Ectodermal cell (in vitro differentiated cells): Measurements from ENCODE around the gene ANXA9.

Experiments used
- H3K27ac ChIP-seq: 2 replicates; pipeline ENCODE4 v1.7.0; 2013; ENCODE audit warnings: mild to moderate bottlenecking, low read depth, low read length; ENCODE audit not compliant: insufficient read depth, poor library complexity, severe bottlenecking
- H3K27me3 ChIP-seq: 2 replicates; pipeline ENCODE4 v1.7.0; 2013; ENCODE audit warnings: mild to moderate bottlenecking, low read length; ENCODE audit not compliant: insufficient read depth, control insufficient read depth, poor library complexity, severe bottlenecking
- H3K36me3 ChIP-seq: one replicate; pipeline ENCODE4 v1.7.0; 2013; ENCODE audit warnings: low read length; ENCODE audit not compliant: control insufficient read depth, insufficient read depth
- H3K4me1 ChIP-seq: one replicate; pipeline ENCODE4 v1.7.0; 2013; ENCODE audit warnings: low read length; ENCODE audit not compliant: control insufficient read depth, insufficient read depth
- H3K4me3 ChIP-seq: 2 replicates; pipeline ENCODE4 v1.7.0; 2013; ENCODE audit warnings: low read depth, low read length, control low read depth; ENCODE audit not compliant: insufficient read depth
- H3K9me3 ChIP-seq: 2 replicates; pipeline ENCODE4 v1.7.0; 2013; ENCODE audit warnings: mild to moderate bottlenecking, low read length, moderate library complexity; ENCODE audit not compliant: control insufficient read depth
- WGBS, 2 experiments: methylation state at CpG; one replicate each; pipeline ENCODE4 v1.1.7; 2013; ENCODE audit warnings: missing lambda C conversion rate in 2 of 2; 5-methylcytosine and 5-hydroxymethylcytosine counted together

The ANXA9 gene

DNA sequence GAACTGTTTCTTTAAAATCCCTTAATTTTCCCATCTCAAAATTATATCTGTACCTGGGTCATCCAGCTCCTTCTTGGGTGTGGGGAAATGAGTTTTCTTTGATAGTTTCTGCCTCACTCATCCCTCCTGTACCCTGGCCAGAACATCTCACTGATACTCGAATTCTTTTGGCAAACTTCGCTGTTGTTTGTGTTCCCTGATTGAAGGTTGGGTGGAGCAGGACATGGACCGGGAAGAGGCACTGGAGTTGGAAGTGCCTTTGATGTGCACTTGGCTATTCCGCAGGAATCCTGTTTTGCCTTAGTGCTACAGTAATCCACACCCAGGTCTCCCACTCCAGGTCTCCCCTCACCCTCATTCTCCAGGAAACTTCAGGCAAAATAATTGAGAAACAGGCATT, 13.4 kb downstream of the ANXA9 start:
- H3K27ac ChIP-seq = no peak overlapping the region
- no peaks in the 10 kb centered on the region for H3K36me3 ChIP-seq
- peaks cover 4% of the 10 kb centered on the region for H3K4me1 ChIP-seq
- H3K27me3 ChIP-seq = no peaks in the 10 kb centered on the region
- WGBS, 2 experiments = 85 to 87% methylated on average over 4 of the region's 4 CpGs
- H3K9me3 ChIP-seq = no peaks in the 10 kb centered on the region
- H3K4me3 ChIP-seq = no peak overlapping the region

GRCh38 chr1:150995896-150996295, 13.8 kb downstream of the ANXA9 start:
- Histone ChIP-seq H3K4me1 (peaks cover 4% of the 10 kb centered on the region), H3K4me3 (no peak overlapping the region), H3K36me3 (no peaks in the 10 kb centered on the region), H3K9me3 (no peaks in the 10 kb centered on the region), H3K27me3 (no peaks in the 10 kb centered on the region), H3K27ac (no peak overlapping the region)
- WGBS, 2 experiments = 34 to 39% methylated on average over 9 of the region's 9 CpGs

DNA sequence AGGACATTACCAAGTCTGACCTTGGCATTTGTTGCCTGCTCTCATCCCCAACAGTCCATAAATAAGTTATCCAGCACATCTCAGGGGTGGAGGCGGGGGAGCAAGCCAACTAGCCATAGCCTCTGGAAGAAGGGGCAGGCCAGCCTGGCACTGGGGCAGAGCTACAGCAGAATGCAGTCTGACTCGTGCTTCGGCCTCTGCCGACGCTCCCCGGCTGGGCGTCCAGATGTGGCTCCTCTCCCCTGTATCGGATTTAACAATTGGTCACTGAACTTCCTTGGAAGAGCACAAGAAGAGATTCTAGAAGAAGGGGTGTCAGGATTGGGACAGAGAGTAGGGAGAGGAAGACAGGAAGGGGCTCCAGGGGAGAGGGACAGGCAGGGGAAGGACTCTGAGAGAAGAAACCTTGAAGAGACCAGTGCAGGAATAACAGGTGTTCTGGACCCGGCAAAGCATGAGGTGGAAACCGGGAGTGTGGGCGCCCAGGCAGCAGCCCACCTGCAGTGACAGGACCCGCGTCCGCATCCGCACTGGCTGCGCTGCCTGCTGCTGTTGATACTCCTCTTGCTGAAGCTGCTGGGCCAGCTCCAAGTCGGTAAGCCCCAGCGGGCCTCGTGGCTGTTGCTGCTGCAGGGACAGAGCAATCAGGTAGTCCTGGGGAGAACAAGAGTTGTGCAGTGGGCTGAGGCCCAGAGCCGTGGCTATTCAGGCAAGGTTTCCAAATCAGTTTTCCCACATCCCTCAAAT, 15.2 kb downstream of the ANXA9 start:
- Histone ChIP-seq H3K9me3 (no peaks in the 10 kb centered on the region), H3K27ac (no peak overlapping the region), H3K36me3 (no peaks in the 10 kb centered on the region), H3K4me3 (no peak overlapping the region), H3K4me1 (peaks cover 4% of the 10 kb centered on the region), H3K27me3 (no peaks in the 10 kb centered on the region)
- 94 to 95% methylated on average over 20 of the region's 20 CpGs for WGBS, 2 experiments

GRCh38 chr1:150997949-150998348, 15.9 kb downstream of the ANXA9 start:
- 72 to 90% methylated on average over 4 to 5 of the region's 5 CpGs for WGBS, 2 experiments
- Histone ChIP-seq H3K36me3 (no peaks in the 10 kb centered on the region), H3K27ac (no peak overlapping the region), H3K27me3 (no peaks in the 10 kb centered on the region), H3K4me3 (no peak overlapping the region), H3K4me1 (peaks cover 4% of the 10 kb centered on the region), H3K9me3 (no peaks in the 10 kb centered on the region)

DNA sequence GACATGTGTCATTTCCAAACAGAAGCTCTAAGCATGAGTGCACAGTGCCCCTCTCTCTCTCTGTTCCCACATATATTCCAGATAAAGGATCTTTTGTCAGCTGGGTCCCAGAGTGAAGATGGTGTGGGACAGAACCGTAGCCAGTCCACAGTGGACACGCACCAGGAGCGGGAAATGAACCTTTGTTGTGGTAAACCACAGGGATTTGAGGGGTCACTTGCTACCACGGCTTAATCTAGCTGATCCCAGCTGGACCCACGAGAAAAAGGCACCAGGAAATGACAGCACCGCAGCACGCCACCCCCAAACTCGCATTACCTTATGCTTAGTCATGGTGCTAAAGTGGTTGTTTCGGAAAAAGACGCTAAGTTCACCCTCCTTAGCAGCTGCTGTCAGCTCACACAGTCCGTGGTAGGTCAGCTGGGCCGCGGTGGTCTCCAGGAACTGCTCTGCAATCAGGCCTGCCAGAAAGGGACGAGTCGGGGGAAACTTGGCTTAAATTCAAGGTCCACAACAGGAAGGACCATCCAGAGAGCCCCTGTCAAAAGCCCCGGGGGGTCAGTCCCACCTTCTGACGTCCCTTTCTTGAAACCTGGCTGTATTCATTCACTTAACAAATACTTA, 17.1 kb downstream of the ANXA9 start:
- H3K4me1 ChIP-seq = peaks cover 4% of the 10 kb centered on the region
- WGBS, 2 experiments = 90 to 92% methylated on average over 17 of the region's 17 CpGs
- H3K27me3 ChIP-seq = no peaks in the 10 kb centered on the region
- no peaks in the 10 kb centered on the region for H3K9me3 ChIP-seq
- H3K36me3 ChIP-seq = no peaks in the 10 kb centered on the region
- H3K27ac ChIP-seq = no peak overlapping the region
- no peak overlapping the region for H3K4me3 ChIP-seq

GRCh38 chr1:150999926-151000325, 17.8 kb downstream of the ANXA9 start:
- 100% methylated on average over 2 of the region's 2 CpGs for WGBS, 2 experiments
- Histone ChIP-seq H3K27ac (no peak overlapping the region), H3K4me3 (no peak overlapping the region), H3K36me3 (no peaks in the 10 kb centered on the region), H3K27me3 (no peaks in the 10 kb centered on the region), H3K4me1 (peaks cover 4% of the 10 kb centered on the region), H3K9me3 (no peaks in the 10 kb centered on the region)

- H3K27ac ChIP-seq = no peak overlapping the region
- H3K9me3 ChIP-seq = no peaks in the 10 kb centered on the region
- H3K4me1 ChIP-seq = peaks cover 3% of the 10 kb centered on the region
- H3K36me3 ChIP-seq = no peaks in the 10 kb centered on the region
- 91 to 92% methylated on average over 3 of the region's 3 CpGs for WGBS, 2 experiments
- H3K4me3 ChIP-seq = no peak overlapping the region
- H3K27me3 ChIP-seq = no peaks in the 10 kb centered on the region
Observed at GRCh38 chr1:151000408-151000807, 18.3 kb downstream of the ANXA9 start.

DNA sequence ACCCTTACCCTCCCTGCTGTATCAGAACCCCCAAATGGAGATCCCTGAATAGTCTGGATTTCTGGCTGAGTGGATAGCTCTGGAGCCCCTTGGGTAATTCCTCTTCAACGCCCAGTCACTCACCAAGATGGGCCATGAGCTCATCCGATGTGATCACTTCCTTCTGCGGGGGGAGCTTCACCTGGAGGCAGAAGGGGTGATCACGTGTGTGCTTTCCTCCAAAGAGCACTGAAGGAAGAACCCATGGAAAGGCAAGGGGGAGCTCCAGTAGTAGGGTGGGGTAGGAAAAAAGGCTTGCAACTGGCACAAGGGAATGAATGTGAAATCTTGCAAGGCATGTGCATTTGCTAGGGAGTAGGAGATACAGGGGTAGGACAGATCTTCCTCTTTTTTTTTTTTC, 19.5 kb downstream of the ANXA9 start:
- Histone ChIP-seq H3K27me3 (no peaks in the 10 kb centered on the region), H3K36me3 (no peaks in the 10 kb centered on the region), H3K27ac (no peak overlapping the region), H3K4me1 (peaks cover 9% of the 10 kb centered on the region), H3K4me3 (no peak overlapping the region), H3K9me3 (no peaks in the 10 kb centered on the region)
- WGBS, 2 experiments = 88 to 90% methylated on average over 4 of the region's 4 CpGs

DNA sequence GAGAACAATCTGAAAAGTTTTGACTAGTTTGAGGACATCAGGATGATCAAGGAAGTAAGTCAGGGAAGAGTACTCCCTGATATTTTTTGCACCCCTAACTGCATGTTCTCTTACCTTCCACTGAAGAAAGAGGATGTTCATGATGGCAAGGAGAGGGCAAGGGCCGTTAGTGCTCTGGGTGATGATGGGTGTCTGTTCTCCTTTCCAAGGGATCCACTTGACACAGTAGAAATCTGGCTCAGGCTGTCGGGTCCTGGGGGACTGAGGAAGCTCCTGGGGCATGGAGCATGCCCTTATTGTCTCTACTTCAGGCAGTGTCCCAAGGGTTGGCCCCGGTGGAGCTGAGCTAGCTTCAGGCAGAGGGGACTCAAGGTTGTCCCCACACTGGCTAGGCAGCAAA, 20.0 kb downstream of the ANXA9 start:
- WGBS, 2 experiments = 93 to 98% methylated on average over 3 of the region's 3 CpGs
- no peaks in the 10 kb centered on the region for H3K27me3 ChIP-seq
- no peaks in the 10 kb centered on the region for H3K9me3 ChIP-seq
- no peak overlapping the region for H3K27ac ChIP-seq
- no peak overlapping the region for H3K4me3 ChIP-seq
- H3K36me3 ChIP-seq = no peaks in the 10 kb centered on the region
- peaks cover 9% of the 10 kb centered on the region for H3K4me1 ChIP-seq

GRCh38 chr1:151002611-151003010, 20.5 kb downstream of the ANXA9 start:
- no peaks in the 10 kb centered on the region for H3K27me3 ChIP-seq

More at GRCh38 chr1:151002611-151003010, 20.5 kb downstream of the ANXA9 start:
- no peak overlapping the region for H3K27ac ChIP-seq
- H3K9me3 ChIP-seq = no peaks in the 10 kb centered on the region
- peaks cover 9% of the 10 kb centered on the region for H3K4me1 ChIP-seq
- WGBS, 2 experiments = 78 to 82% methylated on average over 2 of the region's 2 CpGs
- H3K36me3 ChIP-seq = no peaks in the 10 kb centered on the region
- H3K4me3 ChIP-seq = no peak overlapping the region
